Body of pancreas (tissue), 4 donors: ENCODE measurements around the gene MOGAT2. TPM values are rescaled to one million over a fixed set of nuclear protein-coding genes. Genes with fewer than 3 reads are reported as not detected.

Experiments
- ATAC-seq: fragments of 150-250 bp; one replicate; pipeline ENCODE4 v1.9.1; 2016
- DNase-seq, 4 donors: peaks; one replicate each; pipeline ENCODE4 v3.0.0-alpha.2; 2019
- H3K27ac ChIP-seq, 4 donors: fragments of 200-600 bp; sonication (generic); 1 replicate in 3 of 4; 2 replicates in 1 of 4; pipeline versions ENCODE4 v1.5.1 to v1.6.1; 2016 to 2019; ENCODE audit warnings: mild to moderate bottlenecking in 1 of 4, mixed read lengths in 1 of 4, moderate library complexity in 1 of 4
- H3K27me3 ChIP-seq, 2 donors: fragments of 200-600 bp; sonication (generic); one replicate each; pipeline ENCODE4 v1.6.0; 2016; ENCODE audit warnings: mild to moderate bottlenecking in 1 of 2
- H3K36me3 ChIP-seq, 2 donors: fragments of 200-600 bp; sonication (generic); replicated peaks in 1 of 2; 2 replicates each; pipeline ENCODE4 v1.5.1; 2016; ENCODE audit warnings: low read depth in 2 of 2; ENCODE audit not compliant: insufficient read depth in 1 of 2
- H3K4me1 ChIP-seq: fragments of 200-600 bp; sonication (generic); one replicate; pipeline ENCODE4 v1.6.0; 2016
- H3K4me3 ChIP-seq, 2 donors: fragments of 200-600 bp; sonication (generic); 1 replicate in 1 of 2; 2 replicates in 1 of 2; pipeline ENCODE4 v1.5.1; 2016 to 2019
- H3K9me3 ChIP-seq, 3 donors: fragments of 200-600 bp; sonication (generic); 1 replicate in 2 of 3; 2 replicates in 1 of 3; pipeline ENCODE4 v1.5.1; 2016
- POLR2A ChIP-seq, 3 donors: fragments of 450-650 bp; IDR thresholded peaks; one replicate each; pipeline ENCODE4 v1.6.1; 2016; ENCODE audit warnings: antibody characterized with exemption in 3 of 3, mild to moderate bottlenecking in 2 of 3
- WGBS, 2 donors: methylation state at CpG; one replicate each; pipeline ENCODE4 v1.1.5; 2017; 5-methylcytosine and 5-hydroxymethylcytosine counted together
- intact Hi-C: fragments of 100-400 bp; cut with DNase I; formaldehyde crosslinking; loops from one replicate; pipeline ENCODE4 v1.15.1; 2023
- total RNA-seq, 2 donors: library from RNA; depleted of rRNA; stranded (reverse); fragments of >200 nt; gene quantifications; one replicate each; pipeline ENCODE4 v1.1.0, GENCODE V29; 2016
- TF ChIP-seq, protein P1 (sequence below), 7 experiments: fragments of 450-650 bp in 4 of 7; fragments of 200-600 bp in 3 of 7; sonication (generic) in 3 of 7; IDR thresholded peaks; one replicate each; pipeline ENCODE4 v1.5.1; 2016 to 2019; ENCODE audit warnings: antibody characterized with exemption in 7 of 7

MOGAT2 gene
- total RNA-seq, 2 donors from 2014 or later, result not detected

DNA sequence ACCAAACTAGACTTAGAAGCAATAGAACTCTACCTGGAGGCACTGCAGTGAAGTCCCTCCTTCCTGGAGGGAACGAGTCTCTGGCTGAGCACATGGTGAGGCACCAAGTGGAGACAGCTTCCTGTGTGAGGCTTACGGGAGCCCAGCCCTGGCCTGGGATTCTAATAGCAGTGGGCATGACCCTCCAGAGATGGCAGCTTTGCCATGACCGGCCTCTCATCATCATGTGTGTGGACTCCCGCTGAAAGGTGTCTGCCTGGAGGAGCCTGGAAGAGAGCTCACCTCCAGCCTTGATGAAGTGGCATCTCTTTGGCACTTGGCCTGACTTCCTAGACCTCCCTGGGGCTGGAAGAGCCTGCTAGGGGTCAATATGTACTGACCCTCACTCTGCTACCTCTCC lies 58.9 kb downstream of the MOGAT2 start:
- H3K27me3 ChIP-seq, result no peaks in the 10 kb centered on the region
- ATAC-seq (no peak), DNase-seq (no peak)
- H3K27ac ChIP-seq, result no peak overlapping the region
- H3K36me3 ChIP-seq, result no peaks in the 10 kb centered on the region
- TF ChIP-seq POLR2A (IDR thresholded peaks at IDR 0.05), result no peak
- TF ChIP-seq, protein P1, sequence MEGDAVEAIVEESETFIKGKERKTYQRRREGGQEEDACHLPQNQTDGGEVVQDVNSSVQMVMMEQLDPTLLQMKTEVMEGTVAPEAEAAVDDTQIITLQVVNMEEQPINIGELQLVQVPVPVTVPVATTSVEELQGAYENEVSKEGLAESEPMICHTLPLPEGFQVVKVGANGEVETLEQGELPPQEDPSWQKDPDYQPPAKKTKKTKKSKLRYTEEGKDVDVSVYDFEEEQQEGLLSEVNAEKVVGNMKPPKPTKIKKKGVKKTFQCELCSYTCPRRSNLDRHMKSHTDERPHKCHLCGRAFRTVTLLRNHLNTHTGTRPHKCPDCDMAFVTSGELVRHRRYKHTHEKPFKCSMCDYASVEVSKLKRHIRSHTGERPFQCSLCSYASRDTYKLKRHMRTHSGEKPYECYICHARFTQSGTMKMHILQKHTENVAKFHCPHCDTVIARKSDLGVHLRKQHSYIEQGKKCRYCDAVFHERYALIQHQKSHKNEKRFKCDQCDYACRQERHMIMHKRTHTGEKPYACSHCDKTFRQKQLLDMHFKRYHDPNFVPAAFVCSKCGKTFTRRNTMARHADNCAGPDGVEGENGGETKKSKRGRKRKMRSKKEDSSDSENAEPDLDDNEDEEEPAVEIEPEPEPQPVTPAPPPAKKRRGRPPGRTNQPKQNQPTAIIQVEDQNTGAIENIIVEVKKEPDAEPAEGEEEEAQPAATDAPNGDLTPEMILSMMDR (IDR thresholded peaks at IDR 0.05), result no peak
- intact Hi-C loops, result no loop called here
- 89 to 100% methylated on average over 1 to 3 of the region's 4 CpGs for WGBS, 2 donors
- H3K4me3 ChIP-seq, result no peak overlapping the region
- no peaks in the 10 kb centered on the region for H3K9me3 ChIP-seq
- no peaks in the 10 kb centered on the region for H3K4me1 ChIP-seq

DNA sequence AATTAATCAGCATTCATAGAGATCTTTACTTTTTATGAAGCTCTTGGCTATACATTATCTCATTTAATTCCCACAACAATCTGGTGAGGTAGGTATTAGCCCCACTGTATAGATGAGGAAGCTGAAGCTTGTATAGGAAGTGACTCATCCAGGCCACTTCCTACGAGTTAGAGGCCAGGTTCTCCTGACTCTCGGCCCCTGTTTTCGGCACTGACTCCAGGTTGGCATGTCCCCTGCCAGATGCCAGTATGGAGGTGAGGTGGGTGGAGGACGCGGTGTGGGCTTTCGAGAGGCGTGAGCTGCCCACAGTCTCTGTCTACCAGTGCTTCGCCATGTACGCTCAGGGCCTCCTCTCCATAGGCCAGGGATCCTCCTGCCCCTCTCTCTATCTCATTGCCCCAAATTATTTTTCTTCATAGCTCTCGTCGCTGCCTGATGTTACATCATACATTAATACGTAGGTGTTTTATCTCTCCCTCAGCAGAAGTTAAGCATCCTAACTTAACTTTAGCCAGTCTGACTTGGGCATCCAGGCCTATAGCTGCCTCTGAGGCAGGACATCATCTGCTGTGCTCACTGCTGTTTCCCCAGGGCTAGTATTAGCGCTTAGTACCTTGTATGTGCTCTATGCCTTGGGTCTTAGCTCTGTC lies 59.9 kb downstream of the MOGAT2 start:
- Histone ChIP-seq H3K36me3 (no peaks in the 10 kb centered on the region), H3K27ac (no peak overlapping the region), H3K4me1 (no peaks in the 10 kb centered on the region), H3K4me3 (no peak overlapping the region), H3K9me3 (no peaks in the 10 kb centered on the region), H3K27me3 (no peaks in the 10 kb centered on the region)
- WGBS, 2 donors, result 89 to 94% methylated on average over 13 of the region's 13 CpGs
- no peak for ATAC-seq
- DNase-seq, result no peak
- intact Hi-C loops, result no loop called here
- TF ChIP-seq, protein P1 (IDR thresholded peaks at IDR 0.05), result no peak
- TF ChIP-seq POLR2A (IDR thresholded peaks at IDR 0.05), result no peak

DNA sequence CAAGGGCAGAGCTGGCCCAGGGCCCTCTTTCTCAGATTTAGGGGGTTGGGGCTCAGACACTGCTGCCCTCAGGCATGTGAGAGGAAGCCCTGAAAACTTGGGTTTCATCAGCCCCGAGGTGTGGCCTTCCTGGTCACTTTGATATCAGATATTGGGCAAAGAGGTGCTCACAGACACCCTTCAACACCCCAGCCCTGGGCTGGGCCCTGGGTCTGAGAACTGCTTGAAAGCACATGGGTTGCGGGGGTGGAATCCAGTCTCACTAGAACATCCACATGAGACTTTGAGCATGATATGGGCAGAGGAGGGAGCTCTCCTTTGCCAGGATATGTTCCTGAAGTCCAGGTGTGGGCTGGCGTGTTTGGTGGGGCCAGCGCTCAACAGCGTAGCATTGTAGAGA lies 61.3 kb downstream of the MOGAT2 start:
- ATAC-seq (no peak), DNase-seq (no peak)
- no peaks in the 10 kb centered on the region for H3K27me3 ChIP-seq
- H3K4me1 ChIP-seq, result peaks cover 9% of the 10 kb centered on the region
- no peaks in the 10 kb centered on the region for H3K36me3 ChIP-seq
- intact Hi-C loops, result no loop called here
- H3K4me3 ChIP-seq, result no peak overlapping the region
- H3K9me3 ChIP-seq, result no peaks in the 10 kb centered on the region
- WGBS, 2 donors, result 80 to 87% methylated on average over 5 of the region's 5 CpGs
- H3K27ac ChIP-seq, result no peak overlapping the region
- TF ChIP-seq, protein P1 (IDR thresholded peaks at IDR 0.05), result no peak
- no peak for TF ChIP-seq POLR2A (IDR thresholded peaks at IDR 0.05)

DNA sequence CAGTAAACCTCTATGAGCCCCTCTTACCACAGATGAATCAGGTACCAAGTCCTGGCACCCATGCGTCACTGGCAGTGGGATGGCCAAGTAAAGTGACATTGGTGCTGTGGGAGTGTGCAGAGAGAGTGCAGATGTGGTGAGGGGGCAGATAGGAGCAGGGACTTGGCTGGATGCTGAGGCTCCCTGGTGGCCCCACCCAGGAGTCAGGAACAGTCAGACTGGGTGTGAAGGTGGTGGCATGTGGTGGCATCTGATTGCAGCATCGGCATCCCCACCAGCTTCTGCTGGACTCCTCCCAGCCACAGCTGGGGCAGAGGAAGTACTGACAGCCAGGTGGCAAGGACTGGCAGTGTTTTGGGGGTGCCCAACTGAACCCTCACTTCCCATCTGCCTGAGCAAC lies 62.3 kb downstream of the MOGAT2 start:
- H3K27ac ChIP-seq, result no peak overlapping the region
- TF ChIP-seq, protein P1 (IDR thresholded peaks at IDR 0.05), result no peak
- TF ChIP-seq POLR2A (IDR thresholded peaks at IDR 0.05), result no peak
- H3K4me3 ChIP-seq, result no peak overlapping the region
- no peaks in the 10 kb centered on the region for H3K27me3 ChIP-seq
- intact Hi-C loops, result no loop called here
- H3K9me3 ChIP-seq, result no peaks in the 10 kb centered on the region
- H3K4me1 ChIP-seq, result peaks cover 17% of the 10 kb centered on the region
- WGBS, 2 donors, result 83% methylated on average over 2 of the region's 2 CpGs; no CpG with 5 or more reads in 1 of the 2 donors
- no peaks in the 10 kb centered on the region for H3K36me3 ChIP-seq
- DNase-seq (no peak), ATAC-seq (no peak)

DNA sequence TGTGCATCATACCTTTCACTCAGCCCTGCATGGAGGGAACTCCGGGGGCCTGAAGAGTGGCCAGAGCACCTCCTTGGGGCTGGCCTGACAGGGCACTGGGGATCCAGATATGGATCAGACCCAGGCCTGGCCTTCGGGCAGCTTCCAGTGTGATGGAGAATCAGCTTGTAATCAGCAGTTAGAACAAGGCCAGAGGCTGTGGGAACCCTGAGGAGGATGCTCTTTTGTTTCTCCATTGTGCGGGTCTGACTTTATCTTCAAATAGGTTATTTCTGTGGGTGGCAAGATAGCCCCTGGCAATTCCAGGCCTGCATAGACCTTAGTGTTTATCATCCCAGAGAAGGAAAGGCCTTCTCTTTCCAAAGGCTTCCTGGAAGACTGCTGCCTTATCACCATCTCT lies 63.2 kb downstream of the MOGAT2 start:
- intact Hi-C loops, result no loop called here

More for the DNA sequence above, 63.2 kb downstream of the MOGAT2 start:
- Histone ChIP-seq H3K4me3 (no peak overlapping the region), H3K9me3 (no peaks in the 10 kb centered on the region), H3K27me3 (no peaks in the 10 kb centered on the region), H3K27ac (no peak overlapping the region), H3K4me1 (peaks cover 18% of the 10 kb centered on the region), H3K36me3 (no peaks in the 10 kb centered on the region)
- DNase-seq, result no peak
- TF ChIP-seq, protein P1 (IDR thresholded peaks at IDR 0.05), result no peak
- no peak for TF ChIP-seq POLR2A (IDR thresholded peaks at IDR 0.05)
- no peak for ATAC-seq
- 79 to 97% methylated on average over 2 to 3 of the region's 3 CpGs for WGBS, 2 donors
